Neural crest cell (in vitro differentiated cells): ENCODE data around the gene PPP2R2C. TPM values are rescaled to one million over a fixed set of nuclear protein-coding genes. Genes with fewer than 3 reads are reported as not detected.
A peak's percentile ranks its signal among the peaks of the same experiment; 100 is the strongest.

Source experiments
- DNase-seq: peaks from one replicate; pipeline ENCODE4 v3.0.0; 2021; ENCODE audit warnings: low read depth, mixed read lengths, low spot score
- H3K27ac Mint-ChIP-seq: one replicate; pipeline ENCODE4 v1.8.0; 2021; ENCODE audit warnings: mild to moderate bottlenecking, mixed read lengths; ENCODE audit not compliant: unreplicated experiment
- H3K27me3 Mint-ChIP-seq: 2 replicates; pipeline ENCODE4 v1.8.0; 2021; ENCODE audit warnings: low read depth, mild to moderate bottlenecking, mixed read lengths
- H3K36me3 Mint-ChIP-seq: 2 replicates; pipeline ENCODE4 v1.8.0; 2021; ENCODE audit warnings: low read depth, mild to moderate bottlenecking, mixed read lengths
- H3K4me1 Mint-ChIP-seq: 2 replicates; pipeline ENCODE4 v1.8.0; 2021; ENCODE audit warnings: mixed read lengths
- H3K4me3 Mint-ChIP-seq: one replicate; pipeline ENCODE4 v1.8.0; 2021; ENCODE audit warnings: mild to moderate bottlenecking, mixed read lengths
- H3K9me3 Mint-ChIP-seq: 2 replicates; pipeline ENCODE4 v1.8.0; 2021; ENCODE audit warnings: mixed read lengths
- total RNA-seq: library from RNA; stranded (reverse); gene quantifications from 2 replicates; pipeline ENCODE4 v1.2.1, GENCODE V29; 2021
- TF ChIP-seq, protein P1 (sequence below): fragments of 200-600 bp; sonication (generic); conservative IDR thresholded peaks from 2 replicates; pipeline ENCODE4 v1.5.0; 2021; ENCODE audit warnings: antibody characterized with exemption, mild to moderate bottlenecking

PPP2R2C gene
- total RNA-seq, 1 donor from 2014 or later: 0.35 TPM

- TF ChIP-seq, protein P1, sequence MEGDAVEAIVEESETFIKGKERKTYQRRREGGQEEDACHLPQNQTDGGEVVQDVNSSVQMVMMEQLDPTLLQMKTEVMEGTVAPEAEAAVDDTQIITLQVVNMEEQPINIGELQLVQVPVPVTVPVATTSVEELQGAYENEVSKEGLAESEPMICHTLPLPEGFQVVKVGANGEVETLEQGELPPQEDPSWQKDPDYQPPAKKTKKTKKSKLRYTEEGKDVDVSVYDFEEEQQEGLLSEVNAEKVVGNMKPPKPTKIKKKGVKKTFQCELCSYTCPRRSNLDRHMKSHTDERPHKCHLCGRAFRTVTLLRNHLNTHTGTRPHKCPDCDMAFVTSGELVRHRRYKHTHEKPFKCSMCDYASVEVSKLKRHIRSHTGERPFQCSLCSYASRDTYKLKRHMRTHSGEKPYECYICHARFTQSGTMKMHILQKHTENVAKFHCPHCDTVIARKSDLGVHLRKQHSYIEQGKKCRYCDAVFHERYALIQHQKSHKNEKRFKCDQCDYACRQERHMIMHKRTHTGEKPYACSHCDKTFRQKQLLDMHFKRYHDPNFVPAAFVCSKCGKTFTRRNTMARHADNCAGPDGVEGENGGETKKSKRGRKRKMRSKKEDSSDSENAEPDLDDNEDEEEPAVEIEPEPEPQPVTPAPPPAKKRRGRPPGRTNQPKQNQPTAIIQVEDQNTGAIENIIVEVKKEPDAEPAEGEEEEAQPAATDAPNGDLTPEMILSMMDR: no peak
- H3K27ac Mint-ChIP-seq: no peak overlapping the region
- H3K9me3 Mint-ChIP-seq: no peaks in the 10 kb centered on the region
- H3K4me3 Mint-ChIP-seq: no peak overlapping the region
- no peaks in the 10 kb centered on the region for H3K4me1 Mint-ChIP-seq
- DNase-seq: no peak
- no peaks in the 10 kb centered on the region for H3K36me3 Mint-ChIP-seq
- peaks cover 24% of the 10 kb centered on the region for H3K27me3 Mint-ChIP-seq
These were observed 124.0 kb downstream of the PPP2R2C start for GRCh38 chr4:6348408-6348807.

- Mint-ChIP-seq H3K27ac (no peak overlapping the region), H3K27me3 (peaks cover 23% of the 10 kb centered on the region)
These were observed 124.8 kb downstream of the PPP2R2C start for GRCh38 chr4:6347511-6348045.

GRCh38 chr4:6346373-6347110 lies 125.9 kb downstream of the PPP2R2C start:
- Mint-ChIP-seq H3K4me3 (no peak overlapping the region), H3K9me3 (no peaks in the 10 kb centered on the region), H3K27ac (no peak overlapping the region), H3K27me3 (peaks cover 19% of the 10 kb centered on the region), H3K36me3 (no peaks in the 10 kb centered on the region), H3K4me1 (peaks cover 3% of the 10 kb centered on the region)
- TF ChIP-seq, protein P1: no peak
- no peak for DNase-seq

More at GRCh38 chr4:6347511-6348045, 124.8 kb downstream of the PPP2R2C start:
- TF ChIP-seq, protein P1: no peak
- Mint-ChIP-seq H3K9me3 (no peaks in the 10 kb centered on the region), H3K36me3 (no peaks in the 10 kb centered on the region), H3K4me3 (no peak overlapping the region), H3K4me1 (no peaks in the 10 kb centered on the region)
- DNase-seq: no peak

DNA sequence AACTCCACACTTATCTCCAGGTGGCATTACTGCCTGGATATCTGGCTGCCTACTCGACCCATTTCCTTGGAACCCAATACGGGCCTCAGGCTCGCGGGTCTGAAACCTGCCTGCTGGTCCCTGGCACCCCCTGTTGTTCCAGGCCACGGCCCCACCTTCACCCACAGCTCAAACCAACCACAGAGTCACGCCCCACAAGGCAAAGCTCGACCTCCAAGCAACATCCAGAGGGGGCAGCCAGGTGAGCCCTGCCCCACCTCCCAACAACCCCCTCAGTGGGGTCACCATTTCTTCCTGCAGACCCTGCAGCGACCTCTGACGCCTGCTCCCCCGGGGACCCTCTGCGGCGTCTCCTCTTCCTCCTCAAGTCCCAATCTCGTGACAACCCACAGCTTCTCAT lies 126.5 kb downstream of the PPP2R2C start:
- TF ChIP-seq, protein P1: no peak
- Mint-ChIP-seq H3K27ac (no peak overlapping the region), H3K4me1 (peaks cover 6% of the 10 kb centered on the region), H3K4me3 (no peak overlapping the region), H3K9me3 (no peaks in the 10 kb centered on the region), H3K36me3 (no peaks in the 10 kb centered on the region), H3K27me3 (peaks cover 19% of the 10 kb centered on the region)
- no peak for DNase-seq

DNA sequence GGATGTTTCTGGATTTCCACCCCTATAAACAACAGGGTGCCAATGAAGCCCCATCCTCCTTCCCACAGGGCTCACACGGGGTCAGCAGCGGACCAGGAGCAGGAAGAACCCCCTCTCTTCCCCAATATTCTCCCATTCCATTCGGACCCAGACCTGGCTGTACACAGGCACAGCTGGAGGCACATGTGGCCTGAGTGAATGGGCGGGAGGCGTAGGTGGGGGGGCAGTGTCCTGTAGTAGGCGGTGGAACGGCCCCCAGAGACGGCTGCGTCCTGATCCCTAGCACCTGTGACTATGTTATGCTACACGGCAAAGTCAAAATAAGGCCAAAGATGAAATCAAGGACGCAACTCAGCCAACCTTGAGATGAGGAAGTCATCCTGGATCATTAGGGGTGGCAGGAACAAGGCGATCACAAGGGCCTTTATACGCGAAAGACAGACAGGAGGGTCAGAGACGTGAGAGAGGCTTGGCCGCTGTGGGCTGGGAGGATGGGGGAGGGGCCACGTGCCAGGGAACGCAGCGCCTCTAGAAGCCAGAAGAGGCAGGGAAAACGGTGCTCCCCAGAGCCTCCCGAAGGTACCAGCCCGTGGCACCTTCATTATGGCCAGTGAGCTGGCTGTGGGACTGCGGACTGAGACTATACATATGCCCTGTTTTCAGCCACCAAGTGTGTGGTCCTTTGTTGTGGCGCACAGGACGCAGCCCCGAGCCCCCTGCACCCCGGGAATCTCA lies 127.2 kb downstream of the PPP2R2C start:
- no peaks in the 10 kb centered on the region for H3K36me3 Mint-ChIP-seq
- no peak overlapping the region for H3K4me3 Mint-ChIP-seq
- peaks cover 20% of the 10 kb centered on the region for H3K27me3 Mint-ChIP-seq
- DNase-seq: no peak
- H3K4me1 Mint-ChIP-seq: peaks cover 6% of the 10 kb centered on the region
- H3K9me3 Mint-ChIP-seq: no peaks in the 10 kb centered on the region
- TF ChIP-seq, protein P1: no peak
- H3K27ac Mint-ChIP-seq: peak overlapping the region; percentile 67
